ENCODE measurements around the gene TMEM164.

Gene TMEM164

DNA sequence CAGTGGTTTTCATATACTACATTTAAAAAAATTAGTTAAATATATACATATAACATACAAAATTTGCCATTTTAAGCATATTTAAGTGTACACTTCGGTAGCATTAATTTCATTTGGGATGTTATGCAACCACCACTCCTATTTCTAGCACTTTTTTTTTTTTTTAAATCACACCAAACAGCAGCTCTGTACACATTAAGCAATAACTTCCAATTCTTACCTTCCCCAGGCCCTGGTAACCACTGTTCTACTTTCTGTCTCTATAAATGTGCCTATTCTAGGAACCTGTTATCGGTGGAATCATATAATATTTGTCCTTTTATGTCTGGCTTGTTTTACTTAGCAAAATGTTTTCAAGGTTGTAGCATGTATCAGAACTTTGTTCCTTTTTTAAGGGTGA, 39.1 kb downstream of the TMEM164 start:
- no peak for TF ChIP-seq BHLHE40 (IDR thresholded peaks at IDR 0.05; ENCODE audit: borderline replicate concordance)
- CTCF ChIA-PET, result interaction anchor here (0.6 kb wide), 1 partner anchor 125 kb away, joined by 3 read pairs; no protein-coding TSS in a partner anchor
- POLR2A ChIA-PET, result no interaction called here
- DNase-seq (ENCODE audit: extremely low spot score), result no peak

- TF ChIP-seq, protein P1, sequence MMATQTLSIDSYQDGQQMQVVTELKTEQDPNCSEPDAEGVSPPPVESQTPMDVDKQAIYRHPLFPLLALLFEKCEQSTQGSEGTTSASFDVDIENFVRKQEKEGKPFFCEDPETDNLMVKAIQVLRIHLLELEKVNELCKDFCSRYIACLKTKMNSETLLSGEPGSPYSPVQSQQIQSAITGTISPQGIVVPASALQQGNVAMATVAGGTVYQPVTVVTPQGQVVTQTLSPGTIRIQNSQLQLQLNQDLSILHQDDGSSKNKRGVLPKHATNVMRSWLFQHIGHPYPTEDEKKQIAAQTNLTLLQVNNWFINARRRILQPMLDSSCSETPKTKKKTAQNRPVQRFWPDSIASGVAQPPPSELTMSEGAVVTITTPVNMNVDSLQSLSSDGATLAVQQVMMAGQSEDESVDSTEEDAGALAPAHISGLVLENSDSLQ (IDR thresholded peaks at IDR 0.05), result no peak
- TF ChIP-seq ZNF384 (IDR thresholded peaks at IDR 0.05), result no peak
- no peak for TF ChIP-seq HDGF (IDR thresholded peaks at IDR 0.05; ENCODE audit: borderline replicate concordance)
- no peak for TF ChIP-seq L3MBTL2 (conservative IDR thresholded peaks at IDR 0.05)
- TF ChIP-seq ARNT (IDR thresholded peaks at IDR 0.05), result no peak
- TF ChIP-seq FOXM1 (IDR thresholded peaks at IDR 0.05; ENCODE audit: borderline replicate concordance), result no peak
- no peak for TF ChIP-seq FOXA1 (IDR thresholded peaks at IDR 0.05)
- no peak for TF ChIP-seq ELF4 (IDR thresholded peaks at IDR 0.05)
- no peak for TF ChIP-seq BHLHE40 (IDR thresholded peaks at IDR 0.05; ENCODE audit: borderline replicate concordance)
- no peak for TF ChIP-seq NFRKB (IDR thresholded peaks at IDR 0.05)
- no peak for TF ChIP-seq LEF1 (IDR thresholded peaks at IDR 0.05; ENCODE audit: borderline replicate concordance)
- DNase-seq (ENCODE audit: extremely low spot score), result no peak
- ChIA-PET CTCF (interaction anchor here (0.6 kb wide), 1 partner anchor 126 kb away, joined by 3 read pairs; no protein-coding TSS in a partner anchor), POLR2A (no interaction called here)
Measured at GRCh38 chrX:110042496-110042895, 39.6 kb downstream of the TMEM164 start.

DNA sequence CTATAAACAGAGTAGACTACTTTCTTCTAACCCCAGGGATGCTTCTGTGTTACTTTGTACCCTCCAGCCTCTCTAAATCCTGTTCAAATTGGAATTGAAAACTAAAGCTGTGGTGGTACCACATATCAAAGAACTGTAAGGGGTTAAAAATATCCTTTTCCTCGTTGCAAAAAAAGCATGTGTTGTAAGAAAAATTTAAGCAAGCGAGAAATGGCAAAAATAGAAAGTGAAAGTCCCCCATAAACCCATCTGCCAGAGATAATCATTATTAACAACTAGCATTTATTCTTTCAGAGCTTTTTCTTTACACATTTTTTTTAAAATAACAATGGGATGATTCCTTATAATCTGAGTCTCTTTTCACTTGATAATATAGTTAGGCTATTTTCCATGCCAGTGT, 40.6 kb downstream of the TMEM164 start:
- TF ChIP-seq NFRKB (IDR thresholded peaks at IDR 0.05), result no peak
- no peak for TF ChIP-seq SP1 (IDR thresholded peaks at IDR 0.05)
- no peak for TF ChIP-seq ELF4 (IDR thresholded peaks at IDR 0.05)
- TF ChIP-seq ARNT (IDR thresholded peaks at IDR 0.05), result no peak
- no peak for TF ChIP-seq HDGF (IDR thresholded peaks at IDR 0.05; ENCODE audit: borderline replicate concordance)
- TF ChIP-seq BHLHE40 (IDR thresholded peaks at IDR 0.05; ENCODE audit: borderline replicate concordance), result no peak
- TF ChIP-seq TARDBP (IDR thresholded peaks at IDR 0.05), result no peak
- no peak for TF ChIP-seq ZNF384 (IDR thresholded peaks at IDR 0.05)
- TF ChIP-seq FOXK2 (IDR thresholded peaks at IDR 0.05), result no peak
- TF ChIP-seq FOXA1 (IDR thresholded peaks at IDR 0.05), result no peak
- DNase-seq (ENCODE audit: extremely low spot score), result no peak
- ChIA-PET POLR2A (no interaction called here), CTCF (no interaction called here)

DNA sequence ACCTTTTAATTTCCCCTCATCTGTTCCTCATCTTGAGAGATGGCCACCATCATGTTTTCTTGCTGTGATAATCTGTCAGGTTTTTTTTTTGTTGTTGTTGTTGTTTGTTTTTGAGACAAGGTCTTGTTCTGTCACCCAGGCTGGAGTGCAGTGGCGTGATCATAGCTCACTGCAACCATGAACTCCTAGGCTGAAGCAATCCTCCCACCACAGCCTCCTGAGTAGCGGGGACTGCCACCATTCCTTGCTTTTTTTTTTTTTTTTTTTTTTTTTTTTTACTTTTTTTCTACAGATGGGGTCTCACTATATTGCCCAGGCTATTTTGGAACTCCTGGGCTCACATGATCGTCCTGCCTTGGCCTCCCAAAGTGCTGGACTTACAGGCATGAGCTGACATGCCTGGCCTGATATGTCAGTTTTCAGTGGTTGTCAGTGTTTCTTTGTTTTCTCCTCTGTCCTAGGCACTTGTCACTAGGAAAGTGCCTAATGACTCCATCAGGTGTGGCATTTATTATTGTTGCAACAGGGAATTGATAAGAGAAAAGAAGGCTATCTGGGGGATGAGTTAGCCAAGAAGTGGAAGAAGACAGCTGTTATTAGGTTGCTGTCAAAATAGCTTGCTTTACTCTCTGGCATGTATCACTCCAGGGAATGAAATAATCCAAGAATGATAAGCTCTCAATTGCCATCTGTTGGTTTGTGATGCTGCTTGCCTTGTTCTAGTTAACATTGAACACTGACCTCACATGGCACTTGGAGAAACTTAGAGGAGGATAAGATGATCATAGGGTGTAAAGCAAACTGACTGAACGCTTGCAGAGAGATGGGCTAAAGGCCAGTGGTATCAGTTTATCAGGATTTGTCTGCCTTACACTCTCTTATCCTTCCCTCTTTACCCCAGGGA, 41.7 kb downstream of the TMEM164 start:
- TF ChIP-seq ELF4 (IDR thresholded peaks at IDR 0.05) (no peak), ZNF384 (IDR thresholded peaks at IDR 0.05) (no peak), FOXK2 (IDR thresholded peaks at IDR 0.05) (no peak), LEF1 (IDR thresholded peaks at IDR 0.05; ENCODE audit: borderline replicate concordance) (no peak), FOXA1 (IDR thresholded peaks at IDR 0.05) (no peak), SUZ12 (IDR thresholded peaks at IDR 0.05) (no peak), FOXM1 (IDR thresholded peaks at IDR 0.05; ENCODE audit: borderline replicate concordance) (no peak), BHLHE40 (IDR thresholded peaks at IDR 0.05; ENCODE audit: borderline replicate concordance) (no peak), TARDBP (IDR thresholded peaks at IDR 0.05) (no peak), L3MBTL2 (conservative IDR thresholded peaks at IDR 0.05) (no peak), NFRKB (IDR thresholded peaks at IDR 0.05) (no peak), SP1 (IDR thresholded peaks at IDR 0.05) (no peak), ARNT (IDR thresholded peaks at IDR 0.05) (no peak), CTBP1 (IDR thresholded peaks at IDR 0.05; ENCODE audit: borderline replicate concordance) (no peak), HDGF (IDR thresholded peaks at IDR 0.05; ENCODE audit: borderline replicate concordance) (no peak)
- TF ChIP-seq, protein P1 (IDR thresholded peaks at IDR 0.05), result no peak
- CTCF ChIA-PET, result interaction anchor here (1.4 to 1.9 kb wide), 2 partner anchors 102 to 116 kb away, joined by 4 to 7 read pairs; no protein-coding TSS in a partner anchor
- no peak for DNase-seq (ENCODE audit: extremely low spot score)
- POLR2A ChIA-PET, result interaction anchor here (1.0 kb wide), 1 partner anchor 11 kb away, joined by 3 read pairs; no protein-coding TSS in a partner anchor

DNA sequence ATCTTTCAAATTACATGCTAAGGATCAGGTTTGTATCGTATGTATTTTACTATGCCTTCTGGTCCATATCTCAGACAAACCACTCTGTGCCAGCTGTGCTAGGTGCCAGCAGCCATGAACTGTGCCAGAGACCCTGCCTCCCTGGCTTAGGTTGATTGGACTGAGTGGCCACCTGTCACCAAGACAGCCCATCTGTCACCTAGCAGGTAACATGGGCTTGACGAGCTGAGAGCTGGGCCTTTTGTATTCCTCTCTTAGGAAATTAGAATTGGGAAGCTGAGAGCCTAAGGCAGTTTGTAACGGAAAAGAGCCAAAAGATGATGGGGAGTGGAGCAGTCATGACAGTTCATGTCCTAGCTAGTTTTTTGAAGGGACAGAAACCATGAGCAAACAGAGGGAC, 42.5 kb downstream of the TMEM164 start:
- POLR2A ChIA-PET, result interaction anchor here (1.0 kb wide), 1 partner anchor 12 kb away, joined by 3 read pairs; no protein-coding TSS in a partner anchor
- CTCF ChIA-PET, result interaction anchor here (1.4 to 1.9 kb wide), 2 partner anchors 101 to 115 kb away, joined by 4 to 7 read pairs; no protein-coding TSS in a partner anchor
- no peak for DNase-seq (ENCODE audit: extremely low spot score)
- TF ChIP-seq HDGF (IDR thresholded peaks at IDR 0.05; ENCODE audit: borderline replicate concordance), result no peak
- TF ChIP-seq, protein P1 (IDR thresholded peaks at IDR 0.05), result no peak
- TF ChIP-seq NFRKB (IDR thresholded peaks at IDR 0.05), result no peak
- no peak for TF ChIP-seq FOXM1 (IDR thresholded peaks at IDR 0.05; ENCODE audit: borderline replicate concordance)
- no peak for TF ChIP-seq CTBP1 (IDR thresholded peaks at IDR 0.05; ENCODE audit: borderline replicate concordance)
- no peak for TF ChIP-seq ARNT (IDR thresholded peaks at IDR 0.05)
- TF ChIP-seq ZNF384 (IDR thresholded peaks at IDR 0.05), result no peak
- TF ChIP-seq TARDBP (IDR thresholded peaks at IDR 0.05), result no peak
- TF ChIP-seq SP1 (IDR thresholded peaks at IDR 0.05), result no peak
- TF ChIP-seq LEF1 (IDR thresholded peaks at IDR 0.05; ENCODE audit: borderline replicate concordance), result no peak

GRCh38 chrX:110046001-110046400, 43.1 kb downstream of the TMEM164 start:
- TF ChIP-seq CTBP1 (IDR thresholded peaks at IDR 0.05; ENCODE audit: borderline replicate concordance) (no peak), SP1 (IDR thresholded peaks at IDR 0.05) (no peak), HDGF (IDR thresholded peaks at IDR 0.05; ENCODE audit: borderline replicate concordance) (no peak), ELF4 (IDR thresholded peaks at IDR 0.05) (no peak)
- POLR2A ChIA-PET, result no interaction called here
- CTCF ChIA-PET, result interaction anchor here (1.0 to 1.9 kb wide), 3 partner anchors 12 to 115 kb away, joined by 3 to 7 read pairs (median 4); no protein-coding TSS in a partner anchor
- DNase-seq (ENCODE audit: extremely low spot score), result no peak

Measured in HEK293T (cell line).